Measurements from ENCODE around the gene CPS1. TPM values are rescaled to one million over a fixed set of nuclear protein-coding genes. Genes with fewer than 3 reads are reported as not detected.

Gene CPS1
- total and polyA plus RNA-seq, 2 of the 8 experiments (the other 6 are each of a cell fraction or from before 2014, with no cell fraction given) = 7.9 to 15.7 TPM

GRCh38 chr2:210553373-210553772 is 3.0 kb upstream of the CPS1 start:
- Histone ChIP-seq H3K23me2 (ENCODE audit: low read depth, low read length) (no peaks in the 10 kb centered on the region), H3K23ac (ENCODE audit: insufficient read length) (no peak overlapping the region), H3K36me3 (ENCODE audit: control insufficient read depth in 2 of 4, insufficient read depth in 4 of 4, low read length in 3 of 4) (no peaks in the 10 kb centered on the region), H3K27me3 (replicated peaks in 1 of 4; ENCODE audit: control insufficient read depth in 3 of 4, extremely low read depth in 1 of 4, insufficient read depth in 3 of 4, low read length in 3 of 4) (no peaks in the 10 kb centered on the region), H3K4me2 (ENCODE audit: insufficient read depth in 1 of 2, low read depth in 2 of 2, low read length in 2 of 2) (no peak overlapping the region), H4K91ac (replicated peaks; ENCODE audit: insufficient read length, low read length) (no peak overlapping the region), H2BK5ac (ENCODE audit: low read depth, low read length) (no peak overlapping the region), H3K9ac (replicated peaks in 1 of 4; ENCODE audit: extremely low read depth in 1 of 4, low read depth in 3 of 4, low read length in 3 of 4) (no peak overlapping the region), H2BK20ac (ENCODE audit: low read length) (no peak overlapping the region), H2BK15ac (ENCODE audit: low read length) (no peak overlapping the region), H3K4me1 (replicated peaks in 1 of 4; ENCODE audit: control insufficient read depth in 3 of 4, insufficient read depth in 4 of 4, low read length in 3 of 4) (peaks cover 0 to 4% (median 1%) of the 10 kb centered on the region in 4 experiments; a peak in 3 of 7 replicates), H3K4me3 (ENCODE audit: extremely low read depth in 1 of 4, insufficient read depth in 2 of 4, low read depth in 3 of 4, low read length in 4 of 4) (no peak overlapping the region), H2AFZ (ENCODE audit: low read length) (no peak overlapping the region), H3K14ac (ENCODE audit: insufficient read length) (no peak overlapping the region), H3K56ac (replicated peaks; ENCODE audit: insufficient read length, low read depth, low read length) (no peak overlapping the region), H3K27ac (ENCODE audit: low read depth, low read length) (no peak overlapping the region), H3K79me1 (ENCODE audit: low read depth, low read length) (no peaks in the 10 kb centered on the region), H2AK5ac (ENCODE audit: low read depth, low read length) (no peak overlapping the region), H2BK12ac (ENCODE audit: low read depth, low read length) (no peak overlapping the region), H3K4ac (replicated peaks; ENCODE audit: insufficient read length, low read depth, low read length) (no peak overlapping the region), H3K9me3 (ENCODE audit: insufficient read depth in 2 of 2, low read depth in 1 of 2, low read length in 1 of 2) (no peaks in the 10 kb centered on the region), H2BK120ac (replicated peaks; ENCODE audit: low read depth, low read length) (no peak overlapping the region), H4K20me1 (replicated peaks in 1 of 2; ENCODE audit: control insufficient read depth in 1 of 2, insufficient read depth in 2 of 2, low read length in 2 of 2) (no peaks in the 10 kb centered on the region), H3K18ac (ENCODE audit: extremely low read depth, low read length) (no peak overlapping the region), H3K79me2 (ENCODE audit: control insufficient read depth in 1 of 2, insufficient read depth in 2 of 2, low read length in 2 of 2) (no peaks in the 10 kb centered on the region), H4K5ac (ENCODE audit: insufficient read length, low read depth, low read length) (no peak overlapping the region), H4K8ac (ENCODE audit: extremely low read depth, insufficient read depth, low read length) (no peak overlapping the region)
- 86% methylated on average over 1 of the region's 1 CpG; no CpG with 5 or more reads in 1 of the 2 experiments for WGBS, 2 experiments (ENCODE audit: extremely low coverage in 1 of 2, insufficient coverage in 1 of 2, insufficient read length in 1 of 2, insufficient replicate concordance in 2 of 2, low coverage in 1 of 2, low lambda C conversion rate in 2 of 2, missing lambda C conversion rate in 1 of 2)
- FAIRE-seq (no peak), DNase-seq (ENCODE audit: low read depth in 1 of 2, low spot score in 2 of 2) (no peak)
- ChIA-PET CTCF (ENCODE audit: partially characterized antibody) (no interaction called here), POLR2A (ENCODE audit: partially characterized antibody) (no interaction called here)
- TF ChIP-seq TEAD4 (IDR thresholded peaks at IDR 0.05; ENCODE audit: low read depth, low read length) (no peak), SP4 (IDR thresholded peaks at IDR 0.05; ENCODE audit: low read length) (no peak), CBX8 (IDR thresholded peaks at IDR 0.05; ENCODE audit: borderline replicate concordance, low read depth, low read length) (no peak), RXRA (IDR thresholded peaks at IDR 0.05; ENCODE audit: insufficient read depth, low read depth, low read length) (no peak), RAD21 (IDR thresholded peaks at IDR 0.05 in 1 of 2, conservative IDR thresholded peaks at IDR 0.05 in 1 of 2; ENCODE audit: low read depth in 2 of 2, low read length in 2 of 2) (no peak), CREB1 (IDR thresholded peaks at IDR 0.05) (no peak), JUND (IDR thresholded peaks at IDR 0.05; ENCODE audit: low read length) (no peak), SIRT6 (IDR thresholded peaks at IDR 0.05; ENCODE audit: low read length) (no peak), BRCA1 (IDR thresholded peaks at IDR 0.05; ENCODE audit: low read depth, low read length) (no peak), JUN (IDR thresholded peaks at IDR 0.05; ENCODE audit: low read depth, low read length) (no peak), POLR2A (IDR thresholded peaks at IDR 0.05; ENCODE audit: control extremely low read depth in 1 of 2, low read depth in 2 of 2, low read length in 2 of 2) (no peak), EGR1 (IDR thresholded peaks at IDR 0.05; ENCODE audit: borderline replicate concordance, low read depth, low read length) (no peak), SP2 (IDR thresholded peaks at IDR 0.05; ENCODE audit: low read length) (no peak), SP1 (IDR thresholded peaks at IDR 0.05; ENCODE audit: low read depth, low read length) (no peak), SRF (IDR thresholded peaks at IDR 0.05; ENCODE audit: low read depth, low read length) (no peak), TAF7 (optimal IDR thresholded peaks at IDR 0.05; ENCODE audit: borderline replicate concordance, low read depth, low read length) (no peak), SIN3A (conservative IDR thresholded peaks at IDR 0.05 in 1 of 2, IDR thresholded peaks at IDR 0.05 in 1 of 2; ENCODE audit: low read depth in 1 of 2, low read length in 2 of 2) (no peak)
